Astrocyte (in vitro differentiated cells and primary cell): ENCODE measurements around the gene HBG2.

Source experiments
- EZH2 ChIP-seq: IDR thresholded peaks from 2 replicates; pipeline ENCODE4 v1.6.1; 2012; ENCODE audit warnings: mild to moderate bottlenecking, low read length, inconsistent platforms; ENCODE audit not compliant: insufficient read depth
- TF ChIP-seq, protein P1 (sequence below): IDR thresholded peaks from 2 replicates; pipeline ENCODE4 v1.5.1; 2011; ENCODE audit warnings: low read depth, mild to moderate bottlenecking, inconsistent platforms, low read length, moderate library complexity; ENCODE audit not compliant: insufficient read depth

DNA sequence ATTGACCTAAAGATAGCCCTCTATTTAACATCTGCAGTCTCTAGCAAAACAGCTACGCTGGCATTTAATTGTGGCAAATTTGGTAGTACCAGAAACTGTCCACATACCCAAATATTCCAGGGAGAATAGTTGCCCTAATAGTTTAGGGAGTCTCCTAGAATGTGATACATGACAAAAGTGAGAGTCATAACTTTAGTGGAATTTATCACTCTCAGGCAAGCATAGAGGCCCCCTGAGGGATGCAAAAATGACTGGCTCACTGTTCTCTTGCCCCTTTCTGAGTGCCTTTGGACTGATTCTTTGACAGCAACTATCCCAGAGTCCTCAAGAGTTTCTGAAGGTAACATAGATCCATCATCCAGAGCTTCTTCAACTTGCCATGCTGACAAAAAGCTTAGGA lies 49.5 kb upstream of the HBG2 start:
- TF ChIP-seq, protein P1, sequence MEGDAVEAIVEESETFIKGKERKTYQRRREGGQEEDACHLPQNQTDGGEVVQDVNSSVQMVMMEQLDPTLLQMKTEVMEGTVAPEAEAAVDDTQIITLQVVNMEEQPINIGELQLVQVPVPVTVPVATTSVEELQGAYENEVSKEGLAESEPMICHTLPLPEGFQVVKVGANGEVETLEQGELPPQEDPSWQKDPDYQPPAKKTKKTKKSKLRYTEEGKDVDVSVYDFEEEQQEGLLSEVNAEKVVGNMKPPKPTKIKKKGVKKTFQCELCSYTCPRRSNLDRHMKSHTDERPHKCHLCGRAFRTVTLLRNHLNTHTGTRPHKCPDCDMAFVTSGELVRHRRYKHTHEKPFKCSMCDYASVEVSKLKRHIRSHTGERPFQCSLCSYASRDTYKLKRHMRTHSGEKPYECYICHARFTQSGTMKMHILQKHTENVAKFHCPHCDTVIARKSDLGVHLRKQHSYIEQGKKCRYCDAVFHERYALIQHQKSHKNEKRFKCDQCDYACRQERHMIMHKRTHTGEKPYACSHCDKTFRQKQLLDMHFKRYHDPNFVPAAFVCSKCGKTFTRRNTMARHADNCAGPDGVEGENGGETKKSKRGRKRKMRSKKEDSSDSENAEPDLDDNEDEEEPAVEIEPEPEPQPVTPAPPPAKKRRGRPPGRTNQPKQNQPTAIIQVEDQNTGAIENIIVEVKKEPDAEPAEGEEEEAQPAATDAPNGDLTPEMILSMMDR = no peak
- TF ChIP-seq EZH2 = no peak
